ENCODE results near the gene SLC34A2.

The SLC34A2 gene

GRCh38 chr4:25667931-25668557 is 12.4 kb downstream of the SLC34A2 start:
- H3F3A ChIP-seq (ENCODE audit: insufficient read depth): no peaks in the 10 kb centered on the region
- no peaks in the 10 kb centered on the region for H3K27me3 ChIP-seq (ENCODE audit: low read length)
- H3K9ac ChIP-seq (ENCODE audit: low read length): no peak overlapping the region
- no peak overlapping the region for H3K4me3 ChIP-seq (ENCODE audit: insufficient read depth, low read length, poor library complexity, severe bottlenecking)
- H3K36me3 ChIP-seq (ENCODE audit: low read length): no peaks in the 10 kb centered on the region
- no peak overlapping the region for H3K4me2 ChIP-seq (ENCODE audit: low read depth, low read length, poor library complexity, severe bottlenecking)
- H4K20me1 ChIP-seq (ENCODE audit: low read depth, low read length): no peaks in the 10 kb centered on the region
- no peaks in the 10 kb centered on the region for H3K9me3 ChIP-seq (ENCODE audit: insufficient read depth, low read length)
- H3K27ac ChIP-seq (ENCODE audit: low read depth, low read length): no peak overlapping the region
- H3K79me2 ChIP-seq (ENCODE audit: insufficient read depth, low read length): no peaks in the 10 kb centered on the region
- TF ChIP-seq CTCF (IDR thresholded peaks at IDR 0.05; ENCODE audit: insufficient read depth, low read length, poor library complexity, severe bottlenecking) (no peak), EZH2phosphoT487 (conservative IDR thresholded peaks at IDR 0.05; ENCODE audit: low read length) (no peak)
- no peaks in the 10 kb centered on the region for H3K9me2 ChIP-seq (replicated peaks; ENCODE audit: insufficient read depth, low read length)
- no peak overlapping the region for H2AFZ ChIP-seq (ENCODE audit: low read depth, low read length, severe bottlenecking)

- H3K27ac ChIP-seq (ENCODE audit: low read depth, low read length): no peak overlapping the region
- no peaks in the 10 kb centered on the region for H3F3A ChIP-seq (ENCODE audit: insufficient read depth)
- H3K9me2 ChIP-seq (replicated peaks; ENCODE audit: insufficient read depth, low read length): no peaks in the 10 kb centered on the region
- H2AFZ ChIP-seq (ENCODE audit: low read depth, low read length, severe bottlenecking): no peak overlapping the region
- no peaks in the 10 kb centered on the region for H3K79me2 ChIP-seq (ENCODE audit: insufficient read depth, low read length)
- no peaks in the 10 kb centered on the region for H4K20me1 ChIP-seq (ENCODE audit: low read depth, low read length)
- H3K36me3 ChIP-seq (ENCODE audit: low read length): no peaks in the 10 kb centered on the region
- no peak overlapping the region for H3K4me2 ChIP-seq (ENCODE audit: low read depth, low read length, poor library complexity, severe bottlenecking)
- no peaks in the 10 kb centered on the region for H3K27me3 ChIP-seq (ENCODE audit: low read length)
- TF ChIP-seq EZH2phosphoT487 (conservative IDR thresholded peaks at IDR 0.05; ENCODE audit: low read length): no peak
- no peak for TF ChIP-seq CTCF (IDR thresholded peaks at IDR 0.05; ENCODE audit: insufficient read depth, low read length, poor library complexity, severe bottlenecking)
- H3K9ac ChIP-seq (ENCODE audit: low read length): no peak overlapping the region
- H3K9me3 ChIP-seq (ENCODE audit: insufficient read depth, low read length): no peaks in the 10 kb centered on the region
- H3K4me3 ChIP-seq (ENCODE audit: insufficient read depth, low read length, poor library complexity, severe bottlenecking): no peak overlapping the region
These were observed 15.3 kb downstream of the SLC34A2 start for GRCh38 chr4:25670991-25671390.

GRCh38 chr4:25672756-25673155 is 17.1 kb downstream of the SLC34A2 start:
- no peaks in the 10 kb centered on the region for H3K27me3 ChIP-seq (ENCODE audit: low read length)
- H3K4me3 ChIP-seq (ENCODE audit: insufficient read depth, low read length, poor library complexity, severe bottlenecking): no peak overlapping the region
- H3K9ac ChIP-seq (ENCODE audit: low read length): no peak overlapping the region
- no peaks in the 10 kb centered on the region for H3K36me3 ChIP-seq (ENCODE audit: low read length)
- no peaks in the 10 kb centered on the region for H3F3A ChIP-seq (ENCODE audit: insufficient read depth)
- H3K9me3 ChIP-seq (ENCODE audit: insufficient read depth, low read length): no peaks in the 10 kb centered on the region
- no peak overlapping the region for H3K27ac ChIP-seq (ENCODE audit: low read depth, low read length)
- no peaks in the 10 kb centered on the region for H4K20me1 ChIP-seq (ENCODE audit: low read depth, low read length)
- H2AFZ ChIP-seq (ENCODE audit: low read depth, low read length, severe bottlenecking): no peak overlapping the region
- TF ChIP-seq CTCF (IDR thresholded peaks at IDR 0.05; ENCODE audit: insufficient read depth, low read length, poor library complexity, severe bottlenecking): no peak
- TF ChIP-seq EZH2phosphoT487 (conservative IDR thresholded peaks at IDR 0.05; ENCODE audit: low read length): no peak
- no peak overlapping the region for H3K4me2 ChIP-seq (ENCODE audit: low read depth, low read length, poor library complexity, severe bottlenecking)
- no peaks in the 10 kb centered on the region for H3K9me2 ChIP-seq (replicated peaks; ENCODE audit: insufficient read depth, low read length)
- no peaks in the 10 kb centered on the region for H3K79me2 ChIP-seq (ENCODE audit: insufficient read depth, low read length)
